Colonic mucosa (tissue), 4 donors: ENCODE results near the gene KDM4B. TPM values are rescaled to one million over a fixed set of nuclear protein-coding genes. Genes with fewer than 3 reads are reported as not detected.

Experiments used
- DNase-seq: peaks from one replicate; pipeline ENCODE4 v3.0.0-alpha.2; 2020
- H3K27ac ChIP-seq: fragments of 200-600 bp; one replicate; pipeline ENCODE4 v1.8.0; 2021
- H3K27me3 ChIP-seq: fragments of 200-600 bp; one replicate; pipeline ENCODE4 v1.8.0; 2021
- H3K36me3 ChIP-seq: fragments of 200-600 bp; one replicate; pipeline ENCODE4 v1.8.0; 2021
- H3K4me1 ChIP-seq: fragments of 200-600 bp; one replicate; pipeline ENCODE4 v1.8.0; 2021; ENCODE audit warnings: mild to moderate bottlenecking
- H3K4me3 ChIP-seq: fragments of 200-600 bp; one replicate; pipeline ENCODE4 v1.8.0; 2021
- H3K9ac ChIP-seq, 2 donors: one replicate each; pipeline ENCODE4 v1.7.0; 2013; ENCODE audit warnings: control low read depth in 2 of 2, low read depth in 2 of 2, low read length in 2 of 2
- H3K9me3 ChIP-seq: fragments of 200-600 bp; one replicate; pipeline ENCODE4 v1.8.0; 2021
- intact Hi-C: fragments of 100-400 bp; cut with DNase I; formaldehyde crosslinking; loops from one replicate; pipeline ENCODE4 v1.14.1; 2022
- total RNA-seq, 2 donors: library from RNA; stranded (reverse); fragmentation: NEBNext Ultra II Directional in 1 of 2; extraction: Animal tissue kit (Norgen Biotek cat#: 25700) in 1 of 2; gene quantifications; one replicate each; pipeline ENCODE4 v1.2.1, GENCODE V29; 2021
- TF ChIP-seq, protein P1 (sequence below): fragments of 200-600 bp; IDR thresholded peaks from one replicate; pipeline ENCODE4 v1.8.0; 2022; ENCODE audit warnings: antibody characterized with exemption, mild to moderate bottlenecking
- donor health status: healthy.
- donor health status: DM: no; HTN: no; CAD: no.
- donor health status: DM: no; HTN: no; CAD: no.

The KDM4B gene
- total RNA-seq, 2 donors from 2014 or later, result 35.2 to 52.9 TPM

DNA sequence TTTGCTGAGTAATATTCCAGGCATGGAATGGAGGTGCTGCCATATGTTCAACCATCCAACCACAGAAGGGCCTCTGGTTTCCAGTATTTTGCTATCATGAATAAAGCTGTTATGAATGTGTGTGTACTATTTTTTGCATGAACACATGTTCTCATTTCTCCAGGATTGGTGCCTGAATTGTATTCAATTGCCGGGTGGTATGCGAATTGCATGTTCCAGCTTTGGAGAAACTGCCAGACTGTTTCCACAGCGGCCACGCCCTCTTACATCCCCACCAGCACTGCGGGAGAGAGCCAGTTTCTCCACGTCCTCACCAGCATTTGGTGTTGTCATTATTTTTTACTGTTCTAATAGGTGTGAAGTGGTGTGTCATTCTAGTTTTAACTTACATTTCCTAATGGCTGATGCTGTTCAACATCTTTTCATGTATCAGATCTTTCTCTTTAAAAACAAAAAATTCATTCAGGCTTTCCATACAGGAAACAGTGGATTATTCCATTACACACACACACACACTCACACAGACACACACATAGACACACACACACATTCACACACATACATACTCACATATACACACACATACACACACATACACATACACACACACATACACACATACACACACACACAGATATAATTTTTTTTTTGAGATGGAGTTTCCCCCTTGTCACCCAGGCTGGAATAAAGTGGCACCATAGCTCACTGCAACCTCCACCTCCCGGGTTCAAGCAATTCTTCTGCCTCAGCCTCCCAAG is 217.6 kb downstream of the KDM4B start:
- intact Hi-C loops, result no loop called here
- H3K27ac ChIP-seq, result no peak overlapping the region
- no peaks in the 10 kb centered on the region for H3K4me1 ChIP-seq

GRCh38 chr19:5188548-5189317 is 219.8 kb downstream of the KDM4B start:
- Histone ChIP-seq H3K36me3 (no peaks in the 10 kb centered on the region), H3K27ac (no peak overlapping the region), H3K4me3 (no peak overlapping the region), H3K9ac (no peak overlapping the region), H3K27me3 (no peaks in the 10 kb centered on the region), H3K9me3 (no peaks in the 10 kb centered on the region), H3K4me1 (no peaks in the 10 kb centered on the region)
- intact Hi-C loops, result no loop called here
- no peak for DNase-seq
- TF ChIP-seq, protein P1, sequence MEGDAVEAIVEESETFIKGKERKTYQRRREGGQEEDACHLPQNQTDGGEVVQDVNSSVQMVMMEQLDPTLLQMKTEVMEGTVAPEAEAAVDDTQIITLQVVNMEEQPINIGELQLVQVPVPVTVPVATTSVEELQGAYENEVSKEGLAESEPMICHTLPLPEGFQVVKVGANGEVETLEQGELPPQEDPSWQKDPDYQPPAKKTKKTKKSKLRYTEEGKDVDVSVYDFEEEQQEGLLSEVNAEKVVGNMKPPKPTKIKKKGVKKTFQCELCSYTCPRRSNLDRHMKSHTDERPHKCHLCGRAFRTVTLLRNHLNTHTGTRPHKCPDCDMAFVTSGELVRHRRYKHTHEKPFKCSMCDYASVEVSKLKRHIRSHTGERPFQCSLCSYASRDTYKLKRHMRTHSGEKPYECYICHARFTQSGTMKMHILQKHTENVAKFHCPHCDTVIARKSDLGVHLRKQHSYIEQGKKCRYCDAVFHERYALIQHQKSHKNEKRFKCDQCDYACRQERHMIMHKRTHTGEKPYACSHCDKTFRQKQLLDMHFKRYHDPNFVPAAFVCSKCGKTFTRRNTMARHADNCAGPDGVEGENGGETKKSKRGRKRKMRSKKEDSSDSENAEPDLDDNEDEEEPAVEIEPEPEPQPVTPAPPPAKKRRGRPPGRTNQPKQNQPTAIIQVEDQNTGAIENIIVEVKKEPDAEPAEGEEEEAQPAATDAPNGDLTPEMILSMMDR, result no peak

More for the DNA sequence above, 217.6 kb downstream of the KDM4B start:
- no peaks in the 10 kb centered on the region for H3K27me3 ChIP-seq
- H3K36me3 ChIP-seq, result no peaks in the 10 kb centered on the region
- TF ChIP-seq, protein P1, result no peak
- no peaks in the 10 kb centered on the region for H3K9me3 ChIP-seq
- H3K9ac ChIP-seq, result no peak overlapping the region
- H3K4me3 ChIP-seq, result no peak overlapping the region
- no peak for DNase-seq

DNA sequence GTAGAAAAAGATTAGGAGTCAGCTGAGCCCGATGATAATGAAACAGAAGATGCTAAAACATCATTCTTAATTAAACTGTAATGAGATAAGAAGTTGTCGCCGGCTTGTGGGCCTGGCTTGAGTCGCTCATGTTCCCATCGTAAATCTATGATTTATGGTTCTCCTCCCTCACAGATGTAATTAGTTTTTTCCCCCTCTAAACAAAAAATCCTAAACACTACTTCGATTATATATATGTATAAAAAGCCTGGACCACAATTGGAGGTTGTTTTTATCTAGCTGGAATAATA is 220.3 kb downstream of the KDM4B start:
- no peak overlapping the region for H3K9ac ChIP-seq
- H3K4me1 ChIP-seq, result no peaks in the 10 kb centered on the region
- no peaks in the 10 kb centered on the region for H3K27me3 ChIP-seq
- TF ChIP-seq, protein P1, result no peak
- H3K4me3 ChIP-seq, result no peak overlapping the region
- DNase-seq, result no peak
- no peak overlapping the region for H3K27ac ChIP-seq
- intact Hi-C loops, result no loop called here
- H3K36me3 ChIP-seq, result no peaks in the 10 kb centered on the region
- H3K9me3 ChIP-seq, result no peaks in the 10 kb centered on the region

GRCh38 chr19:5191091-5191490 is 222.2 kb downstream of the KDM4B start:
- no peaks in the 10 kb centered on the region for H3K9me3 ChIP-seq
- no peak for DNase-seq
- no peaks in the 10 kb centered on the region for H3K4me1 ChIP-seq
- intact Hi-C loops, result no loop called here
- H3K4me3 ChIP-seq, result no peak overlapping the region
- TF ChIP-seq, protein P1, result no peak
- H3K27me3 ChIP-seq, result no peaks in the 10 kb centered on the region
- H3K27ac ChIP-seq, result no peak overlapping the region
- H3K9ac ChIP-seq, result no peak overlapping the region
- H3K36me3 ChIP-seq, result no peaks in the 10 kb centered on the region

GRCh38 chr19:5192568-5192967 is 223.7 kb downstream of the KDM4B start:
- Histone ChIP-seq H3K9me3 (no peaks in the 10 kb centered on the region), H3K27me3 (no peaks in the 10 kb centered on the region), H3K4me1 (no peaks in the 10 kb centered on the region), H3K4me3 (no peak overlapping the region), H3K9ac (no peak overlapping the region), H3K27ac (no peak overlapping the region), H3K36me3 (no peaks in the 10 kb centered on the region)
- no peak for DNase-seq
- intact Hi-C loops, result no loop called here
- TF ChIP-seq, protein P1, result no peak
